ENCODE results near the gene DSG4. TPM values are rescaled to one million over a fixed set of nuclear protein-coding genes. Genes with fewer than 3 reads are reported as not detected.

DSG4 gene
- total and polyA plus RNA-seq, 2 of the 4 experiments (the other 2 are of a cell fraction), result not detected

GRCh38 chr18:31382107-31382506, 5.5 kb downstream of the DSG4 start:
- no peaks in the 10 kb centered on the region for H4K20me1 ChIP-seq (ENCODE audit: insufficient read depth, low read length)
- no peak for DNase-seq
- H4K5ac ChIP-seq (ENCODE audit: low read depth, low read length), result no peak overlapping the region
- no peaks in the 10 kb centered on the region for H3K79me1 ChIP-seq (ENCODE audit: low read depth in 1 of 2, low read length in 2 of 2)
- no peaks in the 10 kb centered on the region for H3K36me3 ChIP-seq (ENCODE audit: control insufficient read depth, insufficient read depth, low read length)
- no peak overlapping the region for H2AK9ac ChIP-seq (replicated peaks; ENCODE audit: low read depth, low read length, poor library complexity)
- TF ChIP-seq CHD1 (IDR thresholded peaks at IDR 0.05; ENCODE audit: low read depth, low read length) (no peak), CTCF (conservative IDR thresholded peaks at IDR 0.05; ENCODE audit: low read depth, low read length) (no peak), ELK1 (IDR thresholded peaks at IDR 0.05; ENCODE audit: borderline replicate concordance, low read depth, low read length) (no peak), BHLHE40 (IDR thresholded peaks at IDR 0.05; ENCODE audit: low read depth, low read length) (no peak), RCOR1 (IDR thresholded peaks at IDR 0.05; ENCODE audit: insufficient replicate concordance, low read length) (no peak), USF2 (IDR thresholded peaks at IDR 0.05; ENCODE audit: low read depth, low read length) (no peak), CEBPB (IDR thresholded peaks at IDR 0.05; ENCODE audit: low read depth, low read length) (no peak), FOS (IDR thresholded peaks at IDR 0.05; ENCODE audit: low read depth, low read length) (no peak), RFX5 (IDR thresholded peaks at IDR 0.05; ENCODE audit: low read depth, low read length) (no peak), MXI1 (IDR thresholded peaks at IDR 0.05; ENCODE audit: borderline replicate concordance, low read depth, low read length) (no peak), POLR2A (IDR thresholded peaks at IDR 0.05; ENCODE audit: low read depth, low read length) (no peak)
- H2AK5ac ChIP-seq (ENCODE audit: low read depth, low read length), result no peak overlapping the region
- H4K8ac ChIP-seq (ENCODE audit: low read depth in 2 of 2, low read length in 2 of 2), result no peak overlapping the region
- no CpG with 5 or more reads among the region's 2 CpGs for WGBS, 2 experiments (ENCODE audit: extremely low coverage in 2 of 2, insufficient read length in 1 of 2)
- intact Hi-C loops (cut with micrococcal nuclease), result no loop called here
- CTCF ChIA-PET, result no interaction called here
- H3K4me3 ChIP-seq (ENCODE audit: insufficient read depth, low read depth, low read length), result no peak overlapping the region
- no peaks in the 10 kb centered on the region for H3K27me3 ChIP-seq (ENCODE audit: control insufficient read depth, insufficient read depth, low read length)
- no peak overlapping the region for H3K56ac ChIP-seq (ENCODE audit: extremely low read depth, insufficient read depth, low read length)
- no peaks in the 10 kb centered on the region for H3K9me3 ChIP-seq (ENCODE audit: control insufficient read depth, insufficient read depth, low read length)
- no peak overlapping the region for H3K27ac ChIP-seq (ENCODE audit: insufficient read depth, low read length)
- H3K4me1 ChIP-seq (ENCODE audit: control insufficient read depth, insufficient read depth, low read length), result no peaks in the 10 kb centered on the region
- no peak overlapping the region for H3K4ac ChIP-seq (ENCODE audit: low read depth, low read length)
- H4K91ac ChIP-seq (ENCODE audit: insufficient read depth, low read depth, low read length), result no peak overlapping the region
- H2BK20ac ChIP-seq (ENCODE audit: low read depth, low read length), result no peak overlapping the region
- H2BK15ac ChIP-seq (ENCODE audit: low read depth, low read length), result no peak overlapping the region
- ATAC-seq (ENCODE audit: low read depth), result no peak
- H3K9ac ChIP-seq (ENCODE audit: low read depth, low read length), result no peak overlapping the region
- no peak overlapping the region for H2AFZ ChIP-seq (replicated peaks; ENCODE audit: low read length, poor library complexity)
- H2BK120ac ChIP-seq (ENCODE audit: low read depth, low read length), result no peak overlapping the region
- no peaks in the 10 kb centered on the region for H3K9me1 ChIP-seq (ENCODE audit: insufficient read depth, low read length)
- no peak overlapping the region for H3K4me2 ChIP-seq (ENCODE audit: low read depth, low read length)
- POLR2A ChIA-PET (ENCODE audit: unreplicated experiment), result no interaction called here
- no peak overlapping the region for H2BK5ac ChIP-seq (ENCODE audit: low read depth, low read length, poor library complexity, severe bottlenecking)
- no peak overlapping the region for H3K18ac ChIP-seq (ENCODE audit: low read depth, low read length)
- no peak overlapping the region for H3K23ac ChIP-seq (ENCODE audit: low read depth, low read length)
- in situ Hi-C loops (cut with MboI; ENCODE audit: low sequenced_read_pairs), result no loop called here
- no TSS peak for BruUV-seq (replicated peaks)
- H3K14ac ChIP-seq (replicated peaks; ENCODE audit: low read depth, low read length), result no peak overlapping the region
- dilution Hi-C loops (cut with HindIII; ENCODE audit: low sequenced_read_pairs, unreplicated experiment), result no loop called here
